ACHN (cell line): ENCODE measurements around the gene SETD2.
A peak's percentile ranks its signal among the peaks of the same experiment; 100 is the strongest.

Experiments used
- DNase-seq: peaks from one replicate; pipeline ENCODE4 v3.0.0-alpha.2; 2015
- in situ Hi-C: cut with HindIII; loops from 2 replicates; pipeline ENCODE4 v1.10.0; 2017; ENCODE audit warnings: low sequenced_read_pairs, low pct_ligation_motif_present, low pct_unique_long_range_greater_than_20kb

Gene SETD2

GRCh38 chr3:47005212-47006144 lies 158.4 kb downstream of the SETD2 start:
- DNase-seq = no peak
- in situ Hi-C loops = no loop called here

GRCh38 chr3:47004369-47005211 lies 159.3 kb downstream of the SETD2 start:
- in situ Hi-C loops = no loop called here
- no peak for DNase-seq

- in situ Hi-C loops = no loop called here
- no peak for DNase-seq
These were observed 160.2 kb downstream of the SETD2 start for GRCh38 chr3:47003461-47004368.

GRCh38 chr3:47003056-47003410 lies 160.9 kb downstream of the SETD2 start:
- no peak for DNase-seq
- in situ Hi-C loops = no loop called here

GRCh38 chr3:47002171-47003055 lies 161.5 kb downstream of the SETD2 start:
- in situ Hi-C loops = no loop called here
- DNase-seq = no peak

GRCh38 chr3:47001731-47002170 lies 162.2 kb downstream of the SETD2 start:
- in situ Hi-C loops = no loop called here
- no peak for DNase-seq

- in situ Hi-C loops = no loop called here
- no peak for DNase-seq
These were observed 162.8 kb downstream of the SETD2 start for GRCh38 chr3:47000922-47001730.

GRCh38 chr3:47000198-47000815 lies 163.6 kb downstream of the SETD2 start:
- in situ Hi-C loops = no loop called here
- DNase-seq = no peak

GRCh38 chr3:46999516-47000197 lies 164.3 kb downstream of the SETD2 start:
- no peak for DNase-seq
- in situ Hi-C loops = no loop called here

GRCh38 chr3:46998852-46999515 lies 164.9 kb downstream of the SETD2 start:
- in situ Hi-C loops = no loop called here
- DNase-seq = no peak

- in situ Hi-C loops = no loop called here
- peak; percentile 49 for DNase-seq
These were observed 165.6 kb downstream of the SETD2 start for GRCh38 chr3:46998121-46998851.

GRCh38 chr3:46997453-46998091 lies 166.3 kb downstream of the SETD2 start:
- in situ Hi-C loops = no loop called here

GRCh38 chr3:46996689-46997452 lies 167.0 kb downstream of the SETD2 start:
- DNase-seq = no peak
- in situ Hi-C loops = no loop called here

More at GRCh38 chr3:46997453-46998091, 166.3 kb downstream of the SETD2 start:
- DNase-seq = no peak
